Tibial artery (tissue), 4 donors: ENCODE measurements around the gene MAGI2.

ENCODE experiments used
- DNase-seq, 2 donors: peaks; one replicate each; pipeline ENCODE4 v3.0.0-alpha.2; 2019
- H3K27ac ChIP-seq, 2 donors: fragments of 200-600 bp; sonication (generic) in 1 of 2; 1 replicate in 1 of 2; 2 replicates in 1 of 2; pipeline ENCODE4 v1.5.1; 2018 to 2019; ENCODE audit warnings: mild to moderate bottlenecking in 1 of 2
- H3K27me3 ChIP-seq, 2 donors: fragments of 200-600 bp; sonication (generic) in 1 of 2; one replicate each; pipeline versions ENCODE4 v1.5.1 to v1.6.0; 2016 to 2019
- H3K36me3 ChIP-seq, 3 donors: fragments of 200-600 bp; sonication (generic) in 2 of 3; one replicate each; pipeline ENCODE4 v1.5.1; 2016 to 2019; ENCODE audit warnings: mild to moderate bottlenecking in 2 of 3
- H3K4me1 ChIP-seq, 4 donors: fragments of 200-600 bp; sonication (generic) in 2 of 4; 1 replicate in 3 of 4; 2 replicates in 1 of 4; pipeline ENCODE4 v1.5.1; 2016 to 2019
- H3K4me3 ChIP-seq, 2 donors: fragments of 200-600 bp; sonication (generic) in 1 of 2; 1 replicate in 1 of 2; 2 replicates in 1 of 2; pipeline ENCODE4 v1.5.1; 2018 to 2019; ENCODE audit warnings: mild to moderate bottlenecking in 2 of 2
- H3K9me3 ChIP-seq, 3 donors: fragments of 200-600 bp; sonication (generic) in 1 of 3; one replicate each; pipeline ENCODE4 v1.5.1; 2016 to 2019
- intact Hi-C: fragments of 100-400 bp; cut with DNase I; formaldehyde crosslinking; loops from one replicate; pipeline ENCODE4 v1.15.0; 2023; ENCODE audit warnings: low total_unique reads
- TF ChIP-seq, protein P1 (sequence below), 2 experiments: fragments of 200-600 bp in 1 of 2; fragments of 450-650 bp in 1 of 2; IDR thresholded peaks; one replicate each; pipeline ENCODE4 v1.5.1; 2017 to 2019; ENCODE audit warnings: antibody characterized with exemption in 2 of 2, mild to moderate bottlenecking in 1 of 2, moderate library complexity in 1 of 2

MAGI2 gene

GRCh38 chr7:78134774-78135173, 1318.7 kb downstream of the MAGI2 start:
- H3K4me3 ChIP-seq = no peak overlapping the region
- H3K27ac ChIP-seq = no peak overlapping the region
- TF ChIP-seq, protein P1, sequence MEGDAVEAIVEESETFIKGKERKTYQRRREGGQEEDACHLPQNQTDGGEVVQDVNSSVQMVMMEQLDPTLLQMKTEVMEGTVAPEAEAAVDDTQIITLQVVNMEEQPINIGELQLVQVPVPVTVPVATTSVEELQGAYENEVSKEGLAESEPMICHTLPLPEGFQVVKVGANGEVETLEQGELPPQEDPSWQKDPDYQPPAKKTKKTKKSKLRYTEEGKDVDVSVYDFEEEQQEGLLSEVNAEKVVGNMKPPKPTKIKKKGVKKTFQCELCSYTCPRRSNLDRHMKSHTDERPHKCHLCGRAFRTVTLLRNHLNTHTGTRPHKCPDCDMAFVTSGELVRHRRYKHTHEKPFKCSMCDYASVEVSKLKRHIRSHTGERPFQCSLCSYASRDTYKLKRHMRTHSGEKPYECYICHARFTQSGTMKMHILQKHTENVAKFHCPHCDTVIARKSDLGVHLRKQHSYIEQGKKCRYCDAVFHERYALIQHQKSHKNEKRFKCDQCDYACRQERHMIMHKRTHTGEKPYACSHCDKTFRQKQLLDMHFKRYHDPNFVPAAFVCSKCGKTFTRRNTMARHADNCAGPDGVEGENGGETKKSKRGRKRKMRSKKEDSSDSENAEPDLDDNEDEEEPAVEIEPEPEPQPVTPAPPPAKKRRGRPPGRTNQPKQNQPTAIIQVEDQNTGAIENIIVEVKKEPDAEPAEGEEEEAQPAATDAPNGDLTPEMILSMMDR (IDR thresholded peaks at IDR 0.05) = no peak
- peaks cover 0 to 29% (median 0%) of the 10 kb centered on the region in 3 donors for H3K36me3 ChIP-seq
- no peaks in the 10 kb centered on the region for H3K27me3 ChIP-seq
- intact Hi-C loops = no loop called here
- peaks cover 0 to 10% (median 6%) of the 10 kb centered on the region in 4 donors for H3K4me1 ChIP-seq
- no peak for DNase-seq
- H3K9me3 ChIP-seq = no peaks in the 10 kb centered on the region

DNA sequence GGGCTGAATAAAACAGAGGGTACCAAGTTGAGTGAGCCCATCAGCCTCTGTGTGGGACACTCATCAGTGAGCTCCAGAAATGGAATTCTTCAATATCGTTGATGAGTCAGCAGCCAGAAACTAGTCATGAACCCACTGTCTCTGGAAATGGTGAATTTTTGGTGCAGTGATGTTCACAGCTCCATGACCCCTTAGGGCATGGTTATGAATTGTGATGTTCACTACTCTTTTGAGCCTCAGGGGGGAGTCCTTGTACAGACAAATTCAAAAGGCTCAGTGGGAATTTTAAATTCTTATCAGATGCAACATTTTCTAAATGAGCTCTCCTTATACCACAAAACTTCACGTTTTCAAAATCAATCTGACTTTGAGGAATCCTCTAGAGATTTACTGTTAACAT, 1319.2 kb downstream of the MAGI2 start:
- H3K27me3 ChIP-seq = no peaks in the 10 kb centered on the region
- no peaks in the 10 kb centered on the region for H3K9me3 ChIP-seq
- no peak overlapping the region for H3K4me3 ChIP-seq
- intact Hi-C loops = no loop called here
- no peak for DNase-seq
- TF ChIP-seq, protein P1 (IDR thresholded peaks at IDR 0.05) = peak; percentile 58
- H3K4me1 ChIP-seq = peaks cover 0 to 5% (median 3%) of the 10 kb centered on the region in 4 donors
- no peak overlapping the region for H3K27ac ChIP-seq
- peaks cover 0 to 29% (median 0%) of the 10 kb centered on the region in 3 donors for H3K36me3 ChIP-seq

DNA sequence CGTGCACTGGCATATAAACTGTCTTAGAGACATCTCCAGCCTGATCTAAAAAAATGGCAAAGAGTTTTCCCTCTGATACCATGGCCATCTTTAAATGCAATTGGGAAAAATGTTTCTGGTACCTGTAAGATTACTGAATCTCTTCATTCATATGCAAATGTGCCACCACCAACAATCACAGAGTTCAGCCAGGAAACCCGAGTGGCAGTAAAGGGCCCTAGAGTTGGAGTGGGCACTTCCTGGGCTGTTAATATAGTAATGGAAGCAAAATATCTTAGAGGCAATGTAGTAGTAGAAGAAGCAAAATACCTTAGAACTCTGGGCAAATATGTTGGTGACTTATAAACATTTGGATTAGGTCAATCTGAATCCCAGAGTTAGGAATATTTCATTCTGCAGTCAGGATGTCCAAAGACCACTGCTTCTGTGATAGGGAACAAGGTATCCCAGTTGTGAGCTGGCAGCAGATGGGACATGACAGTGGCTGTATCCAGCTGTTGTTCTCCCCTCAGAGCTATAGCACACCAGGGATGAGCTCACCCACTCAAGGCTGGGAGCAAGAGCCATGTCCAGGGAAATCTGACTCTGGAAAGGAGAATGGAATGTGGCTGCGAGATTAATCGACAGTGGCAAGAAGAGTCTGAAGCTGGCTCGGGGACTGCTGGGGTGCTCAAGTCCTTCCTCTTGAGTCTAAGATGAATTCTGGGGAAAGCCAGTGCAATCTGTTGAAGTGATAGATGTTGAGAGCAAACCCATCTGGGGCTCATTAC, 1322.8 kb downstream of the MAGI2 start:
- Histone ChIP-seq H3K9me3 (no peaks in the 10 kb centered on the region), H3K27ac (no peak overlapping the region), H3K4me3 (no peak overlapping the region), H3K4me1 (no peaks in the 10 kb centered on the region), H3K36me3 (peaks cover 0 to 41% (median 0%) of the 10 kb centered on the region in 3 donors), H3K27me3 (no peaks in the 10 kb centered on the region)
- TF ChIP-seq, protein P1 (IDR thresholded peaks at IDR 0.05) = no peak
- no peak for DNase-seq
- intact Hi-C loops = no loop called here

- no peak for DNase-seq
- no peak overlapping the region for H3K4me3 ChIP-seq
- H3K9me3 ChIP-seq = no peaks in the 10 kb centered on the region
- intact Hi-C loops = no loop called here
- no peaks in the 10 kb centered on the region for H3K4me1 ChIP-seq
- H3K36me3 ChIP-seq = peaks cover 0 to 41% (median 0%) of the 10 kb centered on the region in 3 donors
- TF ChIP-seq, protein P1 (IDR thresholded peaks at IDR 0.05) = no peak
- no peaks in the 10 kb centered on the region for H3K27me3 ChIP-seq
- H3K27ac ChIP-seq = no peak overlapping the region
Observed at GRCh38 chr7:78129865-78130264, 1323.6 kb downstream of the MAGI2 start.

DNA sequence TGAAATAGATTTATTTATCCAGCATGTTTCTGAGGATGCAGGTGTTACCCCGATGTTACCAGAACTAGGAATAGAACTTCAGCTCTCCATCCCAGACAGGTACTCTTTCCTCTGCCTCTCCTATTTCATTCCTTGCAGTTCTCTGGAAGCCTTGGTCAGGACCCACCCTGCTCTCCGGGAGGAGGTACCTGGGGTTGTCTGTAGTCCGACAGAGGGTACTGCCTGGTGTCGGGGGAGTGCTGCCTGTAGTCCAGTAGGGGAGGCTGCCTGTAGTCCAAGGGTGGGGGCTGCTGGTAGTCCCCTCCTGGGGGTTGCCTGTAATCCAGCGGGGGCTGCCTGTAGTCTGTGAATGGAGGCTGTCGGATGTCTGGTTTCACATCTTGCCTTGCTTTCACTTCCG, 1326.5 kb downstream of the MAGI2 start:
- TF ChIP-seq, protein P1 (IDR thresholded peaks at IDR 0.05) = no peak
- Histone ChIP-seq H3K36me3 (peaks cover 0 to 28% (median 0%) of the 10 kb centered on the region in 3 donors), H3K4me1 (no peaks in the 10 kb centered on the region), H3K27me3 (no peaks in the 10 kb centered on the region), H3K9me3 (no peaks in the 10 kb centered on the region), H3K27ac (no peak overlapping the region), H3K4me3 (no peak overlapping the region)
- no peak for DNase-seq
- intact Hi-C loops = no loop called here
